Left renal cortex interstitium (tissue), 4 donors: ENCODE data around the gene DNM2. TPM values are rescaled to one million over a fixed set of nuclear protein-coding genes. Genes with fewer than 3 reads are reported as not detected.

Source experiments
- DNase-seq, 4 donors: peaks; one replicate each; pipeline ENCODE4 v3.0.0-alpha.2; 2013; ENCODE audit warnings: low read depth in 4 of 4, low spot score in 2 of 4, missing footprints in 1 of 4
- polyA plus RNA-seq, 4 donors: library from polyadenylated mRNA; unstranded; fragments of 120-200 nt; gene quantifications; one replicate each; pipeline ENCODE4 v1.2.1, GENCODE V29; 2013; ENCODE audit not compliant: insufficient read length in 4 of 4

Gene DNM2
- polyA plus RNA-seq, 4 donors: 124 to 180 (median 138) TPM

- DNase-seq: no peak
Measured at GRCh38 chr19:10768936-10769335, 51.1 kb downstream of the DNM2 start.

- DNase-seq: no peak
Measured at GRCh38 chr19:10769533-10770491, 51.9 kb downstream of the DNM2 start.

- no peak for DNase-seq
Measured at GRCh38 chr19:10773969-10774368, 56.1 kb downstream of the DNM2 start.

- no peak for DNase-seq
Measured at GRCh38 chr19:10774893-10775292, 57.0 kb downstream of the DNM2 start.

- DNase-seq: no peak
Measured at GRCh38 chr19:10776900-10777650, 59.2 kb downstream of the DNM2 start.

- DNase-seq: no peak
Measured at GRCh38 chr19:10780368-10780767, 62.5 kb downstream of the DNM2 start.

- DNase-seq: no peak
Measured at GRCh38 chr19:10782795-10783194, 64.9 kb downstream of the DNM2 start.

- DNase-seq: no peak
Measured at GRCh38 chr19:10784257-10784656, 66.4 kb downstream of the DNM2 start.

- DNase-seq: no peak
Measured at GRCh38 chr19:10788146-10788545, 70.3 kb downstream of the DNM2 start.

- DNase-seq: no peak
Measured at GRCh38 chr19:10789866-10790265, 72.0 kb downstream of the DNM2 start.

GRCh38 chr19:10796653-10797052, 78.8 kb downstream of the DNM2 start:
- DNase-seq: no peak

GRCh38 chr19:10797078-10797477, 79.2 kb downstream of the DNM2 start:
- no peak for DNase-seq

GRCh38 chr19:10797541-10798256, 79.8 kb downstream of the DNM2 start:
- DNase-seq: no peak

GRCh38 chr19:10800488-10800887, 82.6 kb downstream of the DNM2 start:
- DNase-seq: no peak

- DNase-seq: no peak
Measured at GRCh38 chr19:10802479-10802878, 84.6 kb downstream of the DNM2 start.

- no peak for DNase-seq
Measured at GRCh38 chr19:10803252-10803651, 85.4 kb downstream of the DNM2 start.

GRCh38 chr19:10805065-10805757, 87.3 kb downstream of the DNM2 start:
- no peak for DNase-seq

GRCh38 chr19:10805758-10806247, 87.9 kb downstream of the DNM2 start:
- DNase-seq: no peak

- no peak for DNase-seq
Measured at GRCh38 chr19:10808937-10809649, 91.2 kb downstream of the DNM2 start.
